Prostate gland (tissue), 2 donors: ENCODE data around the gene WDFY2. TPM values are rescaled to one million over a fixed set of nuclear protein-coding genes. Genes with fewer than 3 reads are reported as not detected.

Experiments used
- DNase-seq: peaks from one replicate; pipeline ENCODE4 v3.0.0-alpha.2; 2019; ENCODE audit warnings: low spot score
- H3K27ac ChIP-seq, 2 donors: fragments of 200-600 bp; sonication (generic); 2 replicates each; pipeline ENCODE4 v1.5.1; 2017 to 2019
- H3K27me3 ChIP-seq: fragments of 200-600 bp; sonication (generic); replicated peaks from 2 replicates; pipeline ENCODE4 v1.5.1; 2019; ENCODE audit not compliant: insufficient read depth
- H3K36me3 ChIP-seq, 2 donors: fragments of 200-600 bp; sonication (generic); 1 replicate in 1 of 2; 2 replicates in 1 of 2; pipeline versions ENCODE4 v1.5.1 to v1.8.1; 2017 to 2019
- H3K4me1 ChIP-seq: fragments of 200-600 bp; sonication (generic); replicated peaks from 2 replicates; pipeline ENCODE4 v1.5.1; 2019
- H3K4me3 ChIP-seq, 2 donors: fragments of 200-600 bp; sonication (generic); 2 replicates each; pipeline ENCODE4 v1.5.1; 2017 to 2019
- H3K9me3 ChIP-seq: fragments of 200-600 bp; sonication (generic); 2 replicates; pipeline ENCODE4 v1.5.1; 2017
- CTCF ChIP-seq, 4 experiments: fragments of 200-600 bp in 2 of 4; fragments of 450-650 bp in 2 of 4; sonication (generic) in 2 of 4; IDR thresholded peaks; 1 replicate in 3 of 4; 2 replicates in 1 of 4; pipeline ENCODE4 v1.5.1; 2016 to 2019; ENCODE audit warnings: antibody characterized with exemption in 4 of 4, mild to moderate bottlenecking in 2 of 4, moderate library complexity in 2 of 4
- POLR2A ChIP-seq: fragments of 450-650 bp; IDR thresholded peaks from one replicate; pipeline ENCODE4 v1.6.1; 2016; ENCODE audit warnings: antibody characterized with exemption, mild to moderate bottlenecking
- POLR2AphosphoS5 ChIP-seq: sonication (generic); formaldehyde crosslinking; IDR thresholded peaks from one replicate; pipeline ENCODE4 v1.6.1; 2017; ENCODE audit warnings: antibody characterized with exemption
- WGBS: methylation state at CpG from one replicate; pipeline ENCODE4 v1.1.5; 2018; 5-methylcytosine and 5-hydroxymethylcytosine counted together
- intact Hi-C: fragments of 100-400 bp; cut with DNase I; formaldehyde crosslinking; loops from one replicate; pipeline ENCODE4 v1.14.2; 2022
- total RNA-seq, 2 donors: library from RNA; depleted of rRNA; stranded (reverse); fragments of >200 nt; gene quantifications; one replicate each; pipeline ENCODE4 v1.1.0, GENCODE V29; 2016

WDFY2 gene
- total RNA-seq, 2 donors from 2014 or later = 7.9 to 23.2 TPM

GRCh38 chr13:51549593-51549992 is 34.7 kb upstream of the WDFY2 start:
- intact Hi-C loops = no loop called here
- Histone ChIP-seq H3K36me3 (no peaks in the 10 kb centered on the region), H3K27ac (no peak overlapping the region), H3K4me3 (no peak overlapping the region), H3K9me3 (no peaks in the 10 kb centered on the region), H3K27me3 (no peaks in the 10 kb centered on the region), H3K4me1 (no peaks in the 10 kb centered on the region)
- no peak for DNase-seq
- TF ChIP-seq POLR2AphosphoS5 (no peak), CTCF (IDR thresholded peaks at IDR 0.05) (no peak), POLR2A (no peak)
- WGBS = 83% methylated on average over 2 of the region's 2 CpGs

- 79% methylated on average over 1 of the region's 1 CpG for WGBS
- Histone ChIP-seq H3K27me3 (no peaks in the 10 kb centered on the region), H3K36me3 (no peaks in the 10 kb centered on the region), H3K4me1 (no peaks in the 10 kb centered on the region), H3K9me3 (no peaks in the 10 kb centered on the region), H3K27ac (no peak overlapping the region), H3K4me3 (no peak overlapping the region)
- no peak for DNase-seq
- intact Hi-C loops = no loop called here
- TF ChIP-seq CTCF (IDR thresholded peaks at IDR 0.05) (no peak), POLR2A (no peak), POLR2AphosphoS5 (no peak)
These were observed 34.1 kb upstream of the WDFY2 start for GRCh38 chr13:51550151-51550550.

- Histone ChIP-seq H3K9me3 (no peaks in the 10 kb centered on the region), H3K36me3 (no peaks in the 10 kb centered on the region), H3K4me3 (no peak overlapping the region), H3K27ac (no peak overlapping the region), H3K27me3 (no peaks in the 10 kb centered on the region), H3K4me1 (no peaks in the 10 kb centered on the region)
- intact Hi-C loops = no loop called here
- TF ChIP-seq POLR2A = no peak
- TF ChIP-seq POLR2AphosphoS5 = no peak
- TF ChIP-seq CTCF (IDR thresholded peaks at IDR 0.05) = no peak
- WGBS = 97% methylated on average over 2 of the region's 2 CpGs
- no peak for DNase-seq
These were observed 32.8 kb upstream of the WDFY2 start for GRCh38 chr13:51551416-51551815.

- no peaks in the 10 kb centered on the region for H3K27me3 ChIP-seq
- H3K27ac ChIP-seq = no peak overlapping the region
- TF ChIP-seq CTCF (IDR thresholded peaks at IDR 0.05) = no peak
- H3K36me3 ChIP-seq = no peaks in the 10 kb centered on the region
- no peaks in the 10 kb centered on the region for H3K9me3 ChIP-seq
- no peak overlapping the region for H3K4me3 ChIP-seq
- 54% methylated on average over 2 of the region's 2 CpGs for WGBS
- no peaks in the 10 kb centered on the region for H3K4me1 ChIP-seq
- no peak for DNase-seq
- intact Hi-C loops = no loop called here
These were observed 32.2 kb upstream of the WDFY2 start for GRCh38 chr13:51552027-51552426.

GRCh38 chr13:51553531-51553930 is 30.7 kb upstream of the WDFY2 start:
- H3K4me1 ChIP-seq = no peaks in the 10 kb centered on the region
- no peaks in the 10 kb centered on the region for H3K36me3 ChIP-seq
- TF ChIP-seq POLR2AphosphoS5 (no peak), CTCF (IDR thresholded peaks at IDR 0.05) (no peak), POLR2A (no peak)
- H3K27ac ChIP-seq = no peak overlapping the region
- H3K4me3 ChIP-seq = no peak overlapping the region
- H3K9me3 ChIP-seq = no peaks in the 10 kb centered on the region
- intact Hi-C loops = no loop called here
- 88% methylated on average over 2 of the region's 2 CpGs for WGBS
- DNase-seq = no peak
- H3K27me3 ChIP-seq = no peaks in the 10 kb centered on the region
